Colonic mucosa (tissue), 4 donors: ENCODE data around the gene PRKAR1B. TPM values are rescaled to one million over a fixed set of nuclear protein-coding genes. Genes with fewer than 3 reads are reported as not detected.

Source experiments
- DNase-seq: peaks from one replicate; pipeline ENCODE4 v3.0.0-alpha.2; 2020
- H3K27ac ChIP-seq: fragments of 200-600 bp; one replicate; pipeline ENCODE4 v1.8.0; 2021
- H3K27me3 ChIP-seq: fragments of 200-600 bp; one replicate; pipeline ENCODE4 v1.8.0; 2021
- H3K36me3 ChIP-seq: fragments of 200-600 bp; one replicate; pipeline ENCODE4 v1.8.0; 2021
- H3K4me1 ChIP-seq: fragments of 200-600 bp; one replicate; pipeline ENCODE4 v1.8.0; 2021; ENCODE audit warnings: mild to moderate bottlenecking
- H3K4me3 ChIP-seq: fragments of 200-600 bp; one replicate; pipeline ENCODE4 v1.8.0; 2021
- H3K9ac ChIP-seq, 2 donors: one replicate each; pipeline ENCODE4 v1.7.0; 2013; ENCODE audit warnings: control low read depth in 2 of 2, low read depth in 2 of 2, low read length in 2 of 2
- H3K9me3 ChIP-seq: fragments of 200-600 bp; one replicate; pipeline ENCODE4 v1.8.0; 2021
- CTCF ChIP-seq: fragments of 200-600 bp; IDR thresholded peaks from one replicate; pipeline ENCODE4 v1.8.0; 2022; ENCODE audit warnings: antibody characterized with exemption, mild to moderate bottlenecking
- intact Hi-C: fragments of 100-400 bp; cut with DNase I; formaldehyde crosslinking; loops from one replicate; pipeline ENCODE4 v1.14.1; 2022
- total RNA-seq, 2 donors: library from RNA; stranded (reverse); fragmentation: NEBNext Ultra II Directional in 1 of 2; extraction: Animal tissue kit (Norgen Biotek cat#: 25700) in 1 of 2; gene quantifications; one replicate each; pipeline ENCODE4 v1.2.1, GENCODE V29; 2021
- donor health status: healthy.
- donor health status: DM: no; HTN: no; CAD: no.
- donor health status: DM: no; HTN: no; CAD: no.

PRKAR1B gene
- total RNA-seq, 2 donors from 2014 or later: 19.2 to 32.8 TPM

- H3K9me3 ChIP-seq: no peaks in the 10 kb centered on the region
- no peak for TF ChIP-seq CTCF
- no peaks in the 10 kb centered on the region for H3K36me3 ChIP-seq
- peaks cover 29% of the 10 kb centered on the region for H3K27me3 ChIP-seq
- peak overlapping the region; percentile 55 for H3K4me3 ChIP-seq
- peaks cover 24% of the 10 kb centered on the region for H3K4me1 ChIP-seq
- intact Hi-C loops: loop anchor here (10.0 kb wide), 2 partner anchors 204 to 354 kb away; partner anchors contain the start of genes DNAAF5, GET4 and PRKAR1B
- H3K9ac ChIP-seq: peak overlapping the region; percentile 58 to 60
- DNase-seq: no peak
- peak overlapping the region; percentile 80 for H3K27ac ChIP-seq
Observed at GRCh38 chr7:520503-521161, 206.4 kb downstream of the PRKAR1B start.

GRCh38 chr7:519484-520390, 207.3 kb downstream of the PRKAR1B start, which contains the start of gene PDGFA:
TSS of gene PDGFA (minus strand) at chr7:519846. CDS start at chr7:519001, 845 bp downstream.
- peak within 1 kb of the TSS; percentile 97 for H3K27ac ChIP-seq
- peak within 1 kb of the TSS; percentile 91 for H3K9ac ChIP-seq
- peaks cover 29% of the 10 kb centered on the region for H3K27me3 ChIP-seq
- no peak for DNase-seq
- H3K4me3 ChIP-seq: peak within 1 kb of the TSS; percentile 78
- no peaks in the 10 kb centered on the region for H3K9me3 ChIP-seq
- TF ChIP-seq CTCF: no peak
- H3K4me1 ChIP-seq: peaks cover 24% of the 10 kb centered on the region
- H3K36me3 ChIP-seq: no peaks in the 10 kb centered on the region
- intact Hi-C loops: loop anchor here (5.0 to 10.0 kb wide), 3 partner anchors 187 to 355 kb away; partner anchors contain the start of genes DNAAF5, GET4 and PRKAR1B

GRCh38 chr7:518630-519483, 208.2 kb downstream of the PRKAR1B start:
- H3K27me3 ChIP-seq: peaks cover 29% of the 10 kb centered on the region
- peak overlapping the region; percentile 97 for H3K27ac ChIP-seq
- H3K36me3 ChIP-seq: no peaks in the 10 kb centered on the region
- peak overlapping the region; percentile 91 for H3K9ac ChIP-seq
- TF ChIP-seq CTCF: no peak
- H3K4me1 ChIP-seq: peaks cover 24% of the 10 kb centered on the region
- DNase-seq: peak; percentile 89
- H3K9me3 ChIP-seq: no peaks in the 10 kb centered on the region
- intact Hi-C loops: loop anchor here (5.0 kb wide), 1 partner anchor 187 kb away; no protein-coding TSS in a partner anchor
- H3K4me3 ChIP-seq: peak overlapping the region; percentile 78

DNA sequence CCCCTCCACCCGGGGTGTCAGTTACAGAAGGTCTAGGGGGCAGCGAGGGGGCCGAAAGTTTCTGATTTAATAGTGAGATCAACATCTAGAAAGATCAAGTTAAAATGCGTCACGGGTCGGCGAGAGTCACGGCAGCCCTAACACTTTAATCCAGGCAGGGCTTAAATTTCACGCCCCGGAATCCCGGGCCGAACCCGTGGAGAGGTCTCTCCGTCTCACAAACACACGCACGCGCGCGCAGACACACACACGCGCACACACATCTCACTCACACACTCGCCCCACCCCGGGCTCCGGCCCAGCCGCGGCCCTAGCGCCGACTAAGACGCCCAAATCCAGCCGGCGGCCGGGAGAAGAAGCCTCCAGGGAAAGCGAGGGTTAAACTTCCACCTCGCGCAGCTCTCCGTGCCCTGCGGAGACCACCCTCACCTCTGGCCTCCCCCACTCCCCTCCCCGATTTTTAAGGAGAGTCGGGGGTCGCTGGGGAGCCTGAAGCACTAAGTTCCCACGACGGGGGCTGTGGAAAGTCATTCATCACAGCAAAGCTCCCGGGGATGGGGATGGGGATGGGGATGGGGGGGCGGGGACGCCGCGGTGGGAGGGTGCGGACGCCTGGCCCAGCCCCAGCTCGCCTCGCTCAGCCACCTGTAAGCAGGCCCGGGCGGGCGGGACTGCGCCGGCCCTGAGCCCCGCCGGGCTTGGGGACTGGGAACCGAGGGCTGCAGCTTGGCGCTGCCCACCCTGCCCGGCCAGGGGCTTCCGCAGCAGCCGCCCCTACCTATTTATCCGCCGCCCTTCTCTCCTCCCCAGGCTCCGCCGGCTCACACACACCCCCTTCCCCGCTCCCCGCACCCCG, 209.1 kb downstream of the PRKAR1B start:
- intact Hi-C loops: loop anchor here (5.0 kb wide), 1 partner anchor 186 kb away; no protein-coding TSS in a partner anchor
- no peaks in the 10 kb centered on the region for H3K36me3 ChIP-seq
- H3K4me1 ChIP-seq: peaks cover 25% of the 10 kb centered on the region
- H3K27ac ChIP-seq: peak overlapping the region; percentile 97
- H3K4me3 ChIP-seq: peak overlapping the region; percentile 78
- no peak for TF ChIP-seq CTCF
- peak; percentile 72 for DNase-seq
- H3K9me3 ChIP-seq: no peaks in the 10 kb centered on the region
- peaks cover 28% of the 10 kb centered on the region for H3K27me3 ChIP-seq
- H3K9ac ChIP-seq: peak overlapping the region; percentile 91
